ENCODE measurements around the gene WARS2. TPM values are rescaled to one million over a fixed set of nuclear protein-coding genes. Genes with fewer than 3 reads are reported as not detected.

Gene WARS2
- total RNA-seq, 2 donors from 2014 or later, result 9.9 to 11.8 TPM

DNA sequence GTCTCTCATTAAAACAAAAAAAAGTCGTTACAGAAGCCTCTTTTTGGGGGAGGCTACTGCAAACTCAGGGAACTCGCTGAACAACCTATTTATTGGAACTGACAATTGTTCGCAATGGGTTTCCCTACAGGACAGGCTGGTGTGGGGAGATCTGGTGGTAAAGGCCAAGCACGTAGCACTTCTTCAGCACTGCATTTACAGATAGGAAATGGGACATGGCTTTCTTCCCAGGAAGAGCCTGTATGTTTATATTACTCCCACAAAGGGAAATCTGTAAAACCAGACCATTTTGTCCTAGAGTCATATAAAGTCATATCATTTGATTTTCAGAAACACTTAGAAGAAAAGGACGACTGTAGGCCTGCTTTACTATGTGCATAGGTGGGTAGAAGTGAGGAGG is 113.5 kb downstream of the WARS2 start:
- Histone ChIP-seq H3K9me3 (ENCODE audit: control insufficient read depth, low read length) (no peaks in the 10 kb centered on the region), H3K9ac (ENCODE audit: extremely low read depth, low read length, poor library complexity, severe bottlenecking) (no peak overlapping the region), H3K4me1 (ENCODE audit: control insufficient read depth, insufficient read depth, low read length) (no peaks in the 10 kb centered on the region), H3K4me3 (ENCODE audit: low read length) (no peak overlapping the region), H3K27ac (ENCODE audit: low read depth, low read length) (no peak overlapping the region), H3K36me3 (ENCODE audit: control insufficient read depth, insufficient read depth, low read length) (no peaks in the 10 kb centered on the region), H3K27me3 (ENCODE audit: control insufficient read depth, insufficient read depth, low read length, poor library complexity, severe bottlenecking) (no peaks in the 10 kb centered on the region)
- peaks cover 7% of the 10 kb centered on the region for H3K9me3 Mint-ChIP-seq
- no peaks in the 10 kb centered on the region for H3K4me1 Mint-ChIP-seq
- no peak overlapping the region for H3K27ac Mint-ChIP-seq
- TF ChIP-seq, protein P1, sequence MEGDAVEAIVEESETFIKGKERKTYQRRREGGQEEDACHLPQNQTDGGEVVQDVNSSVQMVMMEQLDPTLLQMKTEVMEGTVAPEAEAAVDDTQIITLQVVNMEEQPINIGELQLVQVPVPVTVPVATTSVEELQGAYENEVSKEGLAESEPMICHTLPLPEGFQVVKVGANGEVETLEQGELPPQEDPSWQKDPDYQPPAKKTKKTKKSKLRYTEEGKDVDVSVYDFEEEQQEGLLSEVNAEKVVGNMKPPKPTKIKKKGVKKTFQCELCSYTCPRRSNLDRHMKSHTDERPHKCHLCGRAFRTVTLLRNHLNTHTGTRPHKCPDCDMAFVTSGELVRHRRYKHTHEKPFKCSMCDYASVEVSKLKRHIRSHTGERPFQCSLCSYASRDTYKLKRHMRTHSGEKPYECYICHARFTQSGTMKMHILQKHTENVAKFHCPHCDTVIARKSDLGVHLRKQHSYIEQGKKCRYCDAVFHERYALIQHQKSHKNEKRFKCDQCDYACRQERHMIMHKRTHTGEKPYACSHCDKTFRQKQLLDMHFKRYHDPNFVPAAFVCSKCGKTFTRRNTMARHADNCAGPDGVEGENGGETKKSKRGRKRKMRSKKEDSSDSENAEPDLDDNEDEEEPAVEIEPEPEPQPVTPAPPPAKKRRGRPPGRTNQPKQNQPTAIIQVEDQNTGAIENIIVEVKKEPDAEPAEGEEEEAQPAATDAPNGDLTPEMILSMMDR (conservative IDR thresholded peaks at IDR 0.05), result no peak
- H3K4me3 Mint-ChIP-seq, result no peak overlapping the region
- WGBS, 2 experiments (ENCODE audit: insufficient coverage in 1 of 2, insufficient read length in 1 of 2), result 93 to 95% methylated on average over 4 to 5 of the region's 5 CpGs
- H3K36me3 Mint-ChIP-seq (ENCODE audit: low read depth), result no peaks in the 10 kb centered on the region
- no peaks in the 10 kb centered on the region for H3K27me3 Mint-ChIP-seq (ENCODE audit: insufficient read depth)
- DNase-seq, result no peak

DNA sequence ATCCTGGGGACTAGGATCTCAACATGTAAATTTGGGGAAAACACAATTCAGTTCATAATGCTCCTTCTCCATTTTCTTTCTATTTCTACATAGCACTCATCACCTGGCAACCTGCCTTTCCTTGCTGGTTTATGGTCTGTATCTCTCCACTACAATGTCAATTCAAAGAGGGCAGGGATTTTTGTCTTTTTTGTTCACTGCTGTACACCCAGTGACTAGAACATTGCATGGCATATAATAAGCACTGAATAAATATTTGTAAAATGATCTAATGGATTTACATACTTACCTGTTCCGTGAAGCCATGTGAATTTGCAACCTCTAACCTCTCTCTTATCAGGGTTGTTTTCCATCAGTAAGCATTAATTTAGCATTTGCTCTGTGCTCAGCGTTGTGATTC is 124.9 kb downstream of the WARS2 start:
- peaks cover 10% of the 10 kb centered on the region for H3K36me3 Mint-ChIP-seq (ENCODE audit: low read depth)
- no peaks in the 10 kb centered on the region for H3K27me3 ChIP-seq (ENCODE audit: control insufficient read depth, insufficient read depth, low read length, poor library complexity, severe bottlenecking)
- H3K4me3 ChIP-seq (ENCODE audit: low read length), result no peak overlapping the region
- peaks cover 17% of the 10 kb centered on the region for H3K9me3 Mint-ChIP-seq
- TF ChIP-seq, protein P1 (conservative IDR thresholded peaks at IDR 0.05), result no peak
- WGBS, 2 experiments (ENCODE audit: insufficient coverage in 1 of 2, insufficient read length in 1 of 2), result 83 to 97% methylated on average over 1 to 2 of the region's 2 CpGs
- H3K36me3 ChIP-seq (ENCODE audit: control insufficient read depth, insufficient read depth, low read length), result no peaks in the 10 kb centered on the region
- peaks cover 25% of the 10 kb centered on the region for H3K27me3 Mint-ChIP-seq (ENCODE audit: insufficient read depth)
- no peak overlapping the region for H3K27ac Mint-ChIP-seq
- no peaks in the 10 kb centered on the region for H3K4me1 Mint-ChIP-seq
- peaks cover 6% of the 10 kb centered on the region for H3K9me3 ChIP-seq (ENCODE audit: control insufficient read depth, low read length)
- no peak overlapping the region for H3K4me3 Mint-ChIP-seq
- DNase-seq, result no peak
- H3K9ac ChIP-seq (ENCODE audit: extremely low read depth, low read length, poor library complexity, severe bottlenecking), result no peak overlapping the region
- no peaks in the 10 kb centered on the region for H3K4me1 ChIP-seq (ENCODE audit: control insufficient read depth, insufficient read depth, low read length)
- H3K27ac ChIP-seq (ENCODE audit: low read depth, low read length), result no peak overlapping the region

DNA sequence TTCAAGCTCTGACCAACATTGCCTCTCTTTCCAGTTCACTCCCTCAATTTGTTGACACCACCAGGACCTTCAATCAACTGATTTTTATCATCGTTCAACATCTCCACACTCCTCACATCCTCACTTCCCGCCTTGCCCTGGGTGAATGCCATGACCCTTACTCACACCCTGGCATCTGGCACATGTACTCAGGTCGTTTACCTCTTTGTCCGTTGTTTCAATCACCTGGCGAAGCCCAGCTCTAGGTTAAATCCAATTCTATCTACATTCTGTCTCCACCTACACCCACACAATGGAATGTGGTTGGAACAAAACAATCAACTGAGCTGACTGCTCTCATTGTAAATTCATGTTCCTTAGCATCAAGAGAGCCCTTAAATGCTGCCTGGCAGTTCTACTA is 128.1 kb downstream of the WARS2 start:
- TF ChIP-seq, protein P1 (conservative IDR thresholded peaks at IDR 0.05), result no peak
- Mint-ChIP-seq H3K4me1 (peaks cover 9% of the 10 kb centered on the region), H3K9me3 (peaks cover 6% of the 10 kb centered on the region), H3K36me3 (ENCODE audit: low read depth) (no peaks in the 10 kb centered on the region), H3K27ac (no peak overlapping the region), H3K4me3 (no peak overlapping the region), H3K27me3 (ENCODE audit: insufficient read depth) (peaks cover 56% of the 10 kb centered on the region)
- WGBS, 2 experiments (ENCODE audit: insufficient coverage in 1 of 2, insufficient read length in 1 of 2), result 78 to 87% methylated on average over 3 to 5 of the region's 5 CpGs
- Histone ChIP-seq H3K4me3 (ENCODE audit: low read length) (no peak overlapping the region), H3K27me3 (ENCODE audit: control insufficient read depth, insufficient read depth, low read length, poor library complexity, severe bottlenecking) (peaks cover 30% of the 10 kb centered on the region), H3K9me3 (ENCODE audit: control insufficient read depth, low read length) (peaks cover 6% of the 10 kb centered on the region), H3K4me1 (ENCODE audit: control insufficient read depth, insufficient read depth, low read length) (no peaks in the 10 kb centered on the region), H3K27ac (ENCODE audit: low read depth, low read length) (no peak overlapping the region), H3K9ac (ENCODE audit: extremely low read depth, low read length, poor library complexity, severe bottlenecking) (no peak overlapping the region), H3K36me3 (ENCODE audit: control insufficient read depth, insufficient read depth, low read length) (no peaks in the 10 kb centered on the region)
- DNase-seq, result no peak
